CD4-positive, alpha-beta T cell treated with Interleukin-15 for 1 hour (primary cell): Measurements from ENCODE around the gene MMP14.

Experiments
- DNase-seq: peaks from one replicate; pipeline ENCODE4 v3.0.0-alpha.2; 2020

Gene MMP14

DNA sequence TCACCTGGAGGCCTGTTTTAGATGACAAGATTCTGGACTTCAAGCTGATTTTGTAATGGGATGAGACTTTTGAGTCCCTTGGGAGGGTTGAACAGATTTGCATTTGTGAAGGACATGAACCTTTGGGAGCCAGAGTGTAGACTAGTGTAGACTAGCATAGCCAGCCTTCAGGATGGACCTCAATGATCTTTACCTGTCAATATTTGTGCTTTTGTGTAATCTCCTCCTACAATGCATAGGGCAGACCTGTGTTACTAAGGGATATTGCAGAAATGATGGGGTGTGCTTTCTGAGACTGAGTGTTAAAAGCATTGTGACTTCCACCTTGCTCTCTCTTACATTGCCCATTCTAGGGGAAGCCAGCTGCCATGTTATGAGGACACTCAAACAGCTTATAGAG, 25.3 kb downstream of the MMP14 start:
- DNase-seq, result no peak

GRCh38 chr14:22864979-22865378, 28.6 kb downstream of the MMP14 start:
- no peak for DNase-seq

- no peak for DNase-seq
Measured at GRCh38 chr14:22865424-22866405, 29.3 kb downstream of the MMP14 start.

GRCh38 chr14:22866874-22867273, 30.5 kb downstream of the MMP14 start:
- no peak for DNase-seq

DNA sequence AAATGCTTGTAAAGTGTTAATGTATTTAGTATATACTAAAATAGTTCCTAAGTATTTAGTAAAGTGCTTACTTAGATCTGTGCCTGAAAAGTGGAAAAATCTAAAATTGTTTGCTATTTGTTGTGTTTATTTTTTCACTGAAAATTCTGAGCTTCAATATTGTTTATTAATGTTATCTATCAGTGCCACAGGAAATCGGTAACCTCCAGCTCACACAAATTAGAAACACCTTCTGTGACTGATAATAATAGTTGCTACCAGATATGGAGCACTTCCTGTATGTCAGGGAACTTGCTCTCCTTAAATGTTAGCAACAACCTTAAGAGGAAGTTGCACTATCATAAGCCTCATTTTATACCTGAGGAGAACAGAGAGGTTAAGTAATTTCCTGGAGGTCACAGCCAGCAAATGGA, 34.4 kb downstream of the MMP14 start:
- DNase-seq, result no peak

DNA sequence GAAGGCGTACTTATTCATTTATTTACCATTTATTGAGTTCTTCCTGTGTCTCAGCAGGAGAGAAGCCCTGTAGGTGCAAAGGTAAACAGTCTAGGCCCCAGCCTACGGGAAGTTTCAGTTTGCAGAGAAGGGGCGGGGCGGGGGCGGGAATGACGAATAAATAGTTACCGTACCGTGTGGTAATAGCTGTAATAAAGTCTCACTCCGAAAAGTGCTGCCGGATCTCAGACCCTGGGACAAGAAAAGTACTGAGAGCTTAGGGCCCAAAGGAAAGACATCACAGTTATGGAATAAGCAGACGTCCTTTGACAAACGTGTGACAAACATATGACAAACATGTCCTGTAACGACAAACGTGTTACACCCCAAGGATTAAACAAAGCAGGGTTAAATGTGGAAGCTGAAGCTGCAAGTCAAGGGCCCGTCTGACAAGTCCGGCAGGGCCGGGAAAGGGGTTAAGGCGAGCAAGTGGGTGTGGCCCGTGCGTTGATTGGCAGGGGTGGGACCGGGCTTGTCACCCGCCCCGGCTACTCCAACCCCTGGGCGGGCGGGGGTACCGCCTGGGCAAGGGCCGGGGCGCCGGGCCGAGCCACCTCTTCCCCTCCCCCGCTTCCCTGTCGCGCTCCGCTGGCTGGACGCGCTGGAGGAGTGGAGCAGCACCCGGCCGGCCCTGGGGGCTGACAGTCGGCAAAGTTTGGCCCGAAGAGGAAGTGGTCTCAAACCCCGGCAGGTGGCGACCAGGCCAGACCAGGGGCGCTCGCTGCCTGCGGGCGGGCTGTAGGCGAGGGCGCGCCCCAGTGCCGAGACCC, 35.0 kb downstream of the MMP14 start, which contains the start of gene LRP10:
Gene LRP10, plus strand, starts transcription at position 517 of the 809 bp plus-strand sequence. CDS start 564 bp downstream, outside the sequence.
- DNase-seq, result peak; percentile 86

- peak; percentile 58 for DNase-seq
Measured at GRCh38 chr14:22872033-22872832, 35.8 kb downstream of the MMP14 start.

DNA sequence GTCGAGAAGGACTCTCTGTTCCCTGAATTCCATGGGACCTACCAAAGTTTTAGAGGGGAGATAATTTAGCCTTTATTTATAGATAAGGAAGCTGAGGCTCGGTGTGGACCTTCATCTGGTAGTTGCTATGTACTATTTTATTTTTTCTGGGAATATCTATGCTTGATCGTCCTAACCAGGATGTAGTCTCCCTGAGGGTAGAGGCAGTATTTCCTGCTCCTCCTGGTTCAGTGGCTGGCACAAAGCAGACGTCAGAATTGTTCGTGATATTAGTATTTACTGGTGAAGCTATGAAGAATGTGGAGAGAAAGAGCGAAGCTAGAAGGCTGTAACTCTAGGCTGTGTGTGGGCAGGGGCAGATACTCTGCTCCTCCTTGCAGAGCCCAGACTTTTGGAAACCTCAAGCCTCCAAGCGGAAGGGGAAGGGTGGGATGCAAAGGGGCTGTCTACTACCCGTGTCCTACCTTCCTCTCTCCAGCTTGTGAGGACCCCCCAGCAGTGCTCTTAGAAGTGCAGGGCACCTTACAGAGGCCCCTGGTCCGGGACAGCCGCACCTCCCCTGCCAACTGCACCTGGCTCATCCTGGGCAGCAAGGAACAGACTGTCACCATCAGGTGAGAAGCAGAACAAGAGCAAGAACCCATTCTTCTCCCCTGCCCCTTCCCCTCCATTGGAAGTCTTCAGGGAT, 36.6 kb downstream of the MMP14 start:
- DNase-seq, result no peak

DNA sequence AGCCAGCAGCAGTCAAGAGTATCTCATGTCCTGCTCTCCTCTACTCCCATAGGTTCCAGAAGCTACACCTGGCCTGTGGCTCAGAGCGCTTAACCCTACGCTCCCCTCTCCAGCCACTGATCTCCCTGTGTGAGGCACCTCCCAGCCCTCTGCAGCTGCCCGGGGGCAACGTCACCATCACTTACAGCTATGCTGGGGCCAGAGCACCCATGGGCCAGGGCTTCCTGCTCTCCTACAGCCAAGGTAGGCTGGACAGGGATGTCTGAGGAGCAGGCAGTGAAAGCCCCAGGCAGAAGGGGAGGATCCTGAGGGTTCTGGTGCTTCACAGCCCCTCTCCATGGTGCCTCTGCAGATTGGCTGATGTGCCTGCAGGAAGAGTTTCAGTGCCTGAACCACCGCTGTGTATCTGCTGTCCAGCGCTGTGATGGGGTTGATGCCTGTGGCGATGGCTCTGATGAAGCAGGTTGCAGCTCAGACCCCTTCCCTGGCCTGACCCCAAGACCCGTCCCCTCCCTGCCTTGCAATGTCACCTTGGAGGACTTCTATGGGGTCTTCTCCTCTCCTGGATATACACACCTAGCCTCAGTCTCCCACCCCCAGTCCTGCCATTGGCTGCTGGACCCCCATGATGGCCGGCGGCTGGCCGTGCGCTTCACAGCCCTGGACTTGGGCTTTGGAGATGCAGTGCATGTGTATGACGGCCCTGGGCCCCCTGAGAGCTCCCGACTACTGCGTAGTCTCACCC, 38.8 kb downstream of the MMP14 start:
- no peak for DNase-seq

- DNase-seq, result no peak
Measured at GRCh38 chr14:22875748-22876319, 39.4 kb downstream of the MMP14 start.

- DNase-seq, result no peak
Measured at GRCh38 chr14:22877000-22877501, 40.7 kb downstream of the MMP14 start.

DNA sequence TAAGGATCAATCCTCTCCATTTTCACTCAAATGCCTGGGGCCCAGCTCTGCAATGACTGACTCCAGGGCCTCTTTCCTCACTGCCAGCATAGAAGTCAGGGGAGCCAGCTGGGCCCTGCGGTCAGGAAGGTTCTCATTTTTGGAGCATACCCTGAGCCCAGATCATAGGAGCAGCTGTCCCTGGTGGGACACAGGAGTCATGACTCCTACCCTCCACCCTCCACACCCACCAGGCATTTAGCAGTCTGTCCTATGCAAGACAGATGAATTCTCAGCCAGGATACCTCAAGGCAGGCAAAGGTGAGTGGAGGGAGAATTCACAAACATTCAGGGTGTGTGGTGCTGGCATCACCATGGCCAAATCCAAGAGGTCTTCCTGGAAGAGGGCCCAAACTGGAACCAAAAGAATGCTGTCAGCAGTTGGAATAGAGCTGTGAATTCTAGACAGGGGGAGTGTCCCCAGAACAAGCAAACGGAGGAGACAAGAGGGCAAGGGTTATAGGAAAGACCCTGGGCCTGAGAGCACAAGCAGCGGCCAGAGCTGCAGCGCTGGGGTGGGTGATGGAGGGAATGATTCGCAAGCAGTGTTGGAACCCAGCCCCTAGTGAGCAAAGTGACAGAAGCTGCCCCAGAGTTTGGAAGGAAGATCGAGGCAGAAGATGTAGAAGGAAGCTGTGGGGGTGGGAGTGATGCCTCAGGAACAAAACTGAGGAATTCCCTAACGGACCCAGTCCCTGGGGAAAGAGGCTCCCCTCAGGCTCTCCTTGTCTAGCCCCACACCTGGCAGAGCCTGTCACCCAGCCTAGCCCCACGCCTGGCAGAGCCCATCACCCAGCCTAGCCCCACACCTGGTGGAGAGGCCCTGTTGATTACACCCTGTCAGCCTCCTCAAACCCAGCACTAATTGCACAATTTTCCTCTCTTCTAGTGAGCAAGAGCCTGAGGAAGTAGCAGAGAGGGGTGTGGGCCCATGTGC, 42.2 kb downstream of the MMP14 start:
- DNase-seq, result no peak

- DNase-seq, result no peak
Measured at GRCh38 chr14:22882064-22882463, 45.7 kb downstream of the MMP14 start.

DNA sequence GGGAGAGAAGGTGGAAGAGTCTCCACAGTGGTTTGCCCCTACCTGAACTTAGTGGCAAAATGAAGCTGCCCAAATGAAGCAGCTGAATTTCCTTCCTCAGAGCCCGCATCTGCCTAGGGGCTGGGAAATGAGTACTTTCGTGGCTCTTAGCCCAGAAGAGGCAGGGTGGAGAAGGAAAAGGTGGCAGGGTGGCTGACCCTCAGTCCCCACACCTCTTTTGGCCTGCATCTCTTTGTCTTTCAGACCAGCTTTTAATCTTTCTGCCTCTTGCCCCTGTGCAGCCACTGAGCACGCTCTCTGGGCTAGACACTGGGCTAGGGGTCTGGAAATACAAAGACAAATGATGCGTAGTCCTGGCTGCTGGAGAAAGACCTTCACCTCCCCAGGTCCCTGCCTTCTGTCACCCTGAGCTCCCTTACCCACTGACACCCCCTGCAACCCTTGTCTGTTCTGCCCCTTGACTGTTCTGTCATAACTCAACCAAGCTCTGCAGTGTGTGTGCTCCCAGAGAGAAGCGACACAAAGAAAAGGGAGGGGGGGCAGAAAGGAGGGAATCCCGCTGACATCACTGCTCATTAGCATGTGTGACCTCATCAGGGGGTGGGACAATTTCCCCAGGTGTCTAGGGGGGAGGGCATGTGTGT, 46.3 kb downstream of the MMP14 start:
- peak; percentile 57 for DNase-seq

DNA sequence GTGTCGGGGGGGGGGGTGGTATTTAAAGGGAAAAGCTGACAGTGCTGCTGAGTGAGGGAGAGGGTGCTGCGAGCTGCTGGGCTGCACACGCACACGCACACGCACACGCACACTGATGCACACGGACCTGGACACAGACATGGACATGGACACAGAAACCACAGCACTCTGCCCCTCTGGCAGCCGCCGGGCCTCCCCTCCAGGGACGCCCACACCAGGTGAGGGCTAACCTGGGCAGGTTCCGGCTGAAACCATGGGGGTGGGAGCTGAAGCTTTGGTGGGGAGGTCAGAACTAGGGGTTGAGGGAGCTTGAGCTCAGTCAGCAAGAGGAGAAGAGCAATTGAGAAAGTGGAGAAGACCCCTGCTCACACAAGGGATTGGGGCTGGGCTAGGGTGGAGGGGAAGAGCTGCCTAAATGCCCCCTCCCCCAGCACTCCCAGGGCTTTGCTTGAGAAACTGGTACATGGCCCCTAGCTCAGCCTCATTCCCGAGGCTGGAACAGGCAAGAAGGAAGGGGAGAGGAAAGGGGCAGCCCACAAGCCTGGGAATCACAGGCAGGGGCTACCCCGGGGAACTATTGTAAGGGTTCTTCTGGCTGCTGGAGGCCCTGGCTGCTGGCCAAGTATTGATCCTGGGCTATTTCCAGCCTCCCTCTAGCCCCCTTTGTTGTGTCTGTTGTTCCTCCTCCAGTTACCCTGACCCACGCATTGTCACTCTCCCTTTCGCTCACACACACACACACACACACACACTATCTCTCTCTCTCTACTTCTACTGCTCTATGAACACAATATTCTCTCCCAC, 47.0 kb downstream of the MMP14 start, which contains the start of gene REM2:
Gene REM2, plus strand, starts transcription at position 50 of the 804 bp plus-strand sequence. Its CDS starts 66 bp downstream, at position 116.
- DNase-seq, result no peak

GRCh38 chr14:22884076-22884737, 47.8 kb downstream of the MMP14 start:
- DNase-seq, result no peak
